ENCODE measurements around the gene MCC.

GRCh38 chr5:113446358-113446927 is 41.8 kb downstream of the MCC start:
- TF ChIP-seq POLR2A (IDR thresholded peaks at IDR 0.05) = no peak
- TF ChIP-seq, protein P1, sequence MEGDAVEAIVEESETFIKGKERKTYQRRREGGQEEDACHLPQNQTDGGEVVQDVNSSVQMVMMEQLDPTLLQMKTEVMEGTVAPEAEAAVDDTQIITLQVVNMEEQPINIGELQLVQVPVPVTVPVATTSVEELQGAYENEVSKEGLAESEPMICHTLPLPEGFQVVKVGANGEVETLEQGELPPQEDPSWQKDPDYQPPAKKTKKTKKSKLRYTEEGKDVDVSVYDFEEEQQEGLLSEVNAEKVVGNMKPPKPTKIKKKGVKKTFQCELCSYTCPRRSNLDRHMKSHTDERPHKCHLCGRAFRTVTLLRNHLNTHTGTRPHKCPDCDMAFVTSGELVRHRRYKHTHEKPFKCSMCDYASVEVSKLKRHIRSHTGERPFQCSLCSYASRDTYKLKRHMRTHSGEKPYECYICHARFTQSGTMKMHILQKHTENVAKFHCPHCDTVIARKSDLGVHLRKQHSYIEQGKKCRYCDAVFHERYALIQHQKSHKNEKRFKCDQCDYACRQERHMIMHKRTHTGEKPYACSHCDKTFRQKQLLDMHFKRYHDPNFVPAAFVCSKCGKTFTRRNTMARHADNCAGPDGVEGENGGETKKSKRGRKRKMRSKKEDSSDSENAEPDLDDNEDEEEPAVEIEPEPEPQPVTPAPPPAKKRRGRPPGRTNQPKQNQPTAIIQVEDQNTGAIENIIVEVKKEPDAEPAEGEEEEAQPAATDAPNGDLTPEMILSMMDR (IDR thresholded peaks at IDR 0.05) = no peak

All from uterus (tissue), 2 donors.